ENCODE data around the gene CPEB4. TPM values are rescaled to one million over a fixed set of nuclear protein-coding genes. Genes with fewer than 3 reads are reported as not detected.

CPEB4 gene
- total RNA-seq, 1 experiment from 2014 or later: 1.4 TPM

- Histone ChIP-seq H3K36me3 (ENCODE audit: insufficient read depth, low read length) (no peaks in the 10 kb centered on the region), H3K79me2 (ENCODE audit: low read length) (no peaks in the 10 kb centered on the region), H3K9ac (ENCODE audit: low read length) (no peak overlapping the region), H3K4me1 (ENCODE audit: low read length) (peaks cover 16% of the 10 kb centered on the region), H3K27ac (ENCODE audit: low read length) (no peak overlapping the region), H3K9me2 (replicated peaks; ENCODE audit: insufficient read depth, low read length) (no peaks in the 10 kb centered on the region), H2AFZ (ENCODE audit: low read length) (no peak overlapping the region), H3K4me2 (ENCODE audit: low read depth, low read length, poor library complexity, severe bottlenecking) (no peak overlapping the region), H3K4me3 (ENCODE audit: low read length) (no peak overlapping the region), H3K9me3 (ENCODE audit: low read length) (no peaks in the 10 kb centered on the region), H4K20me1 (ENCODE audit: insufficient read depth, low read depth, low read length) (no peaks in the 10 kb centered on the region), H3K27me3 (ENCODE audit: low read length) (no peaks in the 10 kb centered on the region)
- DNase-seq: no peak
Measured at GRCh38 chr5:173855995-173856656, 32.0 kb upstream of the CPEB4 start.

GRCh38 chr5:173857234-173857633, 30.9 kb upstream of the CPEB4 start:
- H3K4me2 ChIP-seq (ENCODE audit: low read depth, low read length, poor library complexity, severe bottlenecking): no peak overlapping the region
- H3K79me2 ChIP-seq (ENCODE audit: low read length): no peaks in the 10 kb centered on the region
- H3K36me3 ChIP-seq (ENCODE audit: insufficient read depth, low read length): no peaks in the 10 kb centered on the region
- H3K4me3 ChIP-seq (ENCODE audit: low read length): no peak overlapping the region
- peaks cover 16% of the 10 kb centered on the region for H3K4me1 ChIP-seq (ENCODE audit: low read length)
- no peak for DNase-seq
- no peak overlapping the region for H3K27ac ChIP-seq (ENCODE audit: low read length)
- no peaks in the 10 kb centered on the region for H3K27me3 ChIP-seq (ENCODE audit: low read length)
- H2AFZ ChIP-seq (ENCODE audit: low read length): no peak overlapping the region
- H3K9ac ChIP-seq (ENCODE audit: low read length): no peak overlapping the region
- no peaks in the 10 kb centered on the region for H4K20me1 ChIP-seq (ENCODE audit: insufficient read depth, low read depth, low read length)
- H3K9me2 ChIP-seq (replicated peaks; ENCODE audit: insufficient read depth, low read length): no peaks in the 10 kb centered on the region
- H3K9me3 ChIP-seq (ENCODE audit: low read length): no peaks in the 10 kb centered on the region

- Histone ChIP-seq H2AFZ (ENCODE audit: low read length) (no peak overlapping the region), H3K9me2 (replicated peaks; ENCODE audit: insufficient read depth, low read length) (no peaks in the 10 kb centered on the region), H3K79me2 (ENCODE audit: low read length) (no peaks in the 10 kb centered on the region), H3K9me3 (ENCODE audit: low read length) (no peaks in the 10 kb centered on the region), H3K4me2 (ENCODE audit: low read depth, low read length, poor library complexity, severe bottlenecking) (no peak overlapping the region), H4K20me1 (ENCODE audit: insufficient read depth, low read depth, low read length) (no peaks in the 10 kb centered on the region), H3K4me3 (ENCODE audit: low read length) (no peak overlapping the region), H3K9ac (ENCODE audit: low read length) (no peak overlapping the region), H3K27me3 (ENCODE audit: low read length) (no peaks in the 10 kb centered on the region), H3K27ac (ENCODE audit: low read length) (no peak overlapping the region), H3K36me3 (ENCODE audit: insufficient read depth, low read length) (no peaks in the 10 kb centered on the region), H3K4me1 (ENCODE audit: low read length) (peaks cover 16% of the 10 kb centered on the region)
- no peak for DNase-seq
Measured at GRCh38 chr5:173858021-173858669, 30.0 kb upstream of the CPEB4 start.

- peaks cover 12% of the 10 kb centered on the region for H3K4me1 ChIP-seq (ENCODE audit: low read length)
- no peak overlapping the region for H3K4me2 ChIP-seq (ENCODE audit: low read depth, low read length, poor library complexity, severe bottlenecking)
- DNase-seq: no peak
- no peaks in the 10 kb centered on the region for H3K36me3 ChIP-seq (ENCODE audit: insufficient read depth, low read length)
- H2AFZ ChIP-seq (ENCODE audit: low read length): no peak overlapping the region
- no peaks in the 10 kb centered on the region for H3K9me2 ChIP-seq (replicated peaks; ENCODE audit: insufficient read depth, low read length)
- no peaks in the 10 kb centered on the region for H4K20me1 ChIP-seq (ENCODE audit: insufficient read depth, low read depth, low read length)
- H3K4me3 ChIP-seq (ENCODE audit: low read length): no peak overlapping the region
- no peaks in the 10 kb centered on the region for H3K79me2 ChIP-seq (ENCODE audit: low read length)
- H3K27me3 ChIP-seq (ENCODE audit: low read length): no peaks in the 10 kb centered on the region
- H3K9me3 ChIP-seq (ENCODE audit: low read length): no peaks in the 10 kb centered on the region
- H3K27ac ChIP-seq (ENCODE audit: low read length): no peak overlapping the region
- no peak overlapping the region for H3K9ac ChIP-seq (ENCODE audit: low read length)
Measured at GRCh38 chr5:173858670-173859407, 29.3 kb upstream of the CPEB4 start.

GRCh38 chr5:173859408-173860159, 28.6 kb upstream of the CPEB4 start:
- Histone ChIP-seq H4K20me1 (ENCODE audit: insufficient read depth, low read depth, low read length) (no peaks in the 10 kb centered on the region), H3K9me3 (ENCODE audit: low read length) (no peaks in the 10 kb centered on the region), H3K9ac (ENCODE audit: low read length) (no peak overlapping the region), H3K4me2 (ENCODE audit: low read depth, low read length, poor library complexity, severe bottlenecking) (no peak overlapping the region), H3K4me1 (ENCODE audit: low read length) (peaks cover 12% of the 10 kb centered on the region), H2AFZ (ENCODE audit: low read length) (no peak overlapping the region), H3K36me3 (ENCODE audit: insufficient read depth, low read length) (no peaks in the 10 kb centered on the region), H3K27ac (ENCODE audit: low read length) (no peak overlapping the region), H3K4me3 (ENCODE audit: low read length) (no peak overlapping the region), H3K27me3 (ENCODE audit: low read length) (no peaks in the 10 kb centered on the region), H3K79me2 (ENCODE audit: low read length) (no peaks in the 10 kb centered on the region), H3K9me2 (replicated peaks; ENCODE audit: insufficient read depth, low read length) (no peaks in the 10 kb centered on the region)
- no peak for DNase-seq

GRCh38 chr5:173862047-173862477, 26.1 kb upstream of the CPEB4 start:
- Histone ChIP-seq H3K9ac (ENCODE audit: low read length) (no peak overlapping the region), H3K27me3 (ENCODE audit: low read length) (no peaks in the 10 kb centered on the region), H4K20me1 (ENCODE audit: insufficient read depth, low read depth, low read length) (no peaks in the 10 kb centered on the region), H3K36me3 (ENCODE audit: insufficient read depth, low read length) (no peaks in the 10 kb centered on the region), H3K79me2 (ENCODE audit: low read length) (no peaks in the 10 kb centered on the region), H3K4me1 (ENCODE audit: low read length) (peaks cover 12% of the 10 kb centered on the region), H3K27ac (ENCODE audit: low read length) (no peak overlapping the region), H3K9me2 (replicated peaks; ENCODE audit: insufficient read depth, low read length) (no peaks in the 10 kb centered on the region), H3K4me3 (ENCODE audit: low read length) (no peak overlapping the region), H3K4me2 (ENCODE audit: low read depth, low read length, poor library complexity, severe bottlenecking) (no peak overlapping the region), H3K9me3 (ENCODE audit: low read length) (no peaks in the 10 kb centered on the region), H2AFZ (ENCODE audit: low read length) (no peak overlapping the region)
- no peak for DNase-seq

GRCh38 chr5:173863359-173863758, 24.8 kb upstream of the CPEB4 start:
- Histone ChIP-seq H2AFZ (ENCODE audit: low read length) (no peak overlapping the region), H3K4me3 (ENCODE audit: low read length) (no peak overlapping the region), H3K79me2 (ENCODE audit: low read length) (no peaks in the 10 kb centered on the region), H3K36me3 (ENCODE audit: insufficient read depth, low read length) (no peaks in the 10 kb centered on the region), H3K9me2 (replicated peaks; ENCODE audit: insufficient read depth, low read length) (no peaks in the 10 kb centered on the region), H3K4me1 (ENCODE audit: low read length) (peaks cover 12% of the 10 kb centered on the region), H3K9ac (ENCODE audit: low read length) (no peak overlapping the region), H4K20me1 (ENCODE audit: insufficient read depth, low read depth, low read length) (no peaks in the 10 kb centered on the region), H3K27ac (ENCODE audit: low read length) (no peak overlapping the region), H3K4me2 (ENCODE audit: low read depth, low read length, poor library complexity, severe bottlenecking) (no peak overlapping the region), H3K27me3 (ENCODE audit: low read length) (no peaks in the 10 kb centered on the region), H3K9me3 (ENCODE audit: low read length) (no peaks in the 10 kb centered on the region)
- DNase-seq: no peak
